ENCODE results near the gene EPM2AIP1. TPM values are rescaled to one million over a fixed set of nuclear protein-coding genes. Genes with fewer than 3 reads are reported as not detected.

The EPM2AIP1 gene
- 10 to 100 TPM; 11.2 to 15.2 (median 11.8) TPM for total RNA-seq

DNA sequence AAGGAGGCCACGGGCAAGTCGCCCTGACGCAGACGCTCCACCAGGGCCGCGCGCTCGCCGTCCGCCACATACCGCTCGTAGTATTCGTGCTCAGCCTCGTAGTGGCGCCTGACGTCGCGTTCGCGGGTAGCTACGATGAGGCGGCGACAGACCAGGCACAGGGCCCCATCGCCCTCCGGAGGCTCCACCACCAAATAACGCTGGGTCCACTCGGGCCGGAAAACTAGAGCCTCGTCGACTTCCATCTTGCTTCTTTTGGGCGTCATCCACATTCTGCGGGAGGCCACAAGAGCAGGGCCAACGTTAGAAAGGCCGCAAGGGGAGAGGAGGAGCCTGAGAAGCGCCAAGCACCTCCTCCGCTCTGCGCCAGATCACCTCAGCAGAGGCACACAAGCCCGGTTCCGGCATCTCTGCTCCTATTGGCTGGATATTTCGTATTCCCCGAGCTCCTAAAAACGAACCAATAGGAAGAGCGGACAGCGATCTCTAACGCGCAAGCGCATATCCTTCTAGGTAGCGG, at the start of gene EPM2AIP1:
TSS of gene EPM2AIP1 (minus strand) at position 326 of the 520 bp plus-strand sequence. CDS start at position 272, 54 bp downstream.
- TF ChIP-seq, protein P1, sequence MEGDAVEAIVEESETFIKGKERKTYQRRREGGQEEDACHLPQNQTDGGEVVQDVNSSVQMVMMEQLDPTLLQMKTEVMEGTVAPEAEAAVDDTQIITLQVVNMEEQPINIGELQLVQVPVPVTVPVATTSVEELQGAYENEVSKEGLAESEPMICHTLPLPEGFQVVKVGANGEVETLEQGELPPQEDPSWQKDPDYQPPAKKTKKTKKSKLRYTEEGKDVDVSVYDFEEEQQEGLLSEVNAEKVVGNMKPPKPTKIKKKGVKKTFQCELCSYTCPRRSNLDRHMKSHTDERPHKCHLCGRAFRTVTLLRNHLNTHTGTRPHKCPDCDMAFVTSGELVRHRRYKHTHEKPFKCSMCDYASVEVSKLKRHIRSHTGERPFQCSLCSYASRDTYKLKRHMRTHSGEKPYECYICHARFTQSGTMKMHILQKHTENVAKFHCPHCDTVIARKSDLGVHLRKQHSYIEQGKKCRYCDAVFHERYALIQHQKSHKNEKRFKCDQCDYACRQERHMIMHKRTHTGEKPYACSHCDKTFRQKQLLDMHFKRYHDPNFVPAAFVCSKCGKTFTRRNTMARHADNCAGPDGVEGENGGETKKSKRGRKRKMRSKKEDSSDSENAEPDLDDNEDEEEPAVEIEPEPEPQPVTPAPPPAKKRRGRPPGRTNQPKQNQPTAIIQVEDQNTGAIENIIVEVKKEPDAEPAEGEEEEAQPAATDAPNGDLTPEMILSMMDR (IDR thresholded peaks at IDR 0.05; ENCODE audit: low read depth) = no peak

GRCh38 chr3:37041546-37042195, 48.7 kb upstream of the EPM2AIP1 start:
- TF ChIP-seq, protein P1 (IDR thresholded peaks at IDR 0.05; ENCODE audit: low read depth) = no peak

GRCh38 chr3:37040231-37040630, 47.3 kb upstream of the EPM2AIP1 start:
- TF ChIP-seq, protein P1 (IDR thresholded peaks at IDR 0.05; ENCODE audit: low read depth) = no peak

- TF ChIP-seq, protein P1 (IDR thresholded peaks at IDR 0.05; ENCODE audit: low read depth) = no peak
These were observed 46.4 kb upstream of the EPM2AIP1 start for GRCh38 chr3:37039161-37039846.

- TF ChIP-seq, protein P1 (IDR thresholded peaks at IDR 0.05; ENCODE audit: low read depth) = no peak
These were observed 44.4 kb upstream of the EPM2AIP1 start for GRCh38 chr3:37037352-37037751.

DNA sequence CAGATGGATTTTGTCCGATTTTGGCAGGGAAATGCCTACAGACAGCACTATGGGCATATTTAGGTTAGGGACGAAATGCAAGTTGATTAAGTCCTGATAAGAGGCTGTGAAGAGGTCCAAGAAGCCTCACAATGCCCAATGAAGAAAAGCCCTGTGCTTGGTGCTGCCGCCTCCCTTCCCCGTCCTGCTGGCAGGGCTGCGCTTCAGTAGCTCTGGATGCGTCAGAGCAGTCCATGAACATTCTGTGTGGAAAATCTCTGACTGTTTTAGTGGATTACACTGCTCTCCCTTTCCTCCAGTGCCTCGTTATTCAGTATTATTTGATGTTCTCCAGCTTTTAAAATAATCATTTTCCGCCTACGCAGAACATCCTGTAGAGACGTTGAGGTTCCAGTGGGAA, 40.0 kb upstream of the EPM2AIP1 start:
- TF ChIP-seq, protein P1 (IDR thresholded peaks at IDR 0.05; ENCODE audit: low read depth) = no peak

- TF ChIP-seq, protein P1 (IDR thresholded peaks at IDR 0.05; ENCODE audit: low read depth) = no peak
These were observed 38.3 kb upstream of the EPM2AIP1 start for GRCh38 chr3:37031096-37031682.

All from subcutaneous adipose tissue (tissue), 4 donors.